ENCODE data around the gene ZKSCAN7. TPM values are rescaled to one million over a fixed set of nuclear protein-coding genes. Genes with fewer than 3 reads are reported as not detected.

ZKSCAN7 gene
- total RNA-seq, 1 experiment from 2014 or later = not detected

DNA sequence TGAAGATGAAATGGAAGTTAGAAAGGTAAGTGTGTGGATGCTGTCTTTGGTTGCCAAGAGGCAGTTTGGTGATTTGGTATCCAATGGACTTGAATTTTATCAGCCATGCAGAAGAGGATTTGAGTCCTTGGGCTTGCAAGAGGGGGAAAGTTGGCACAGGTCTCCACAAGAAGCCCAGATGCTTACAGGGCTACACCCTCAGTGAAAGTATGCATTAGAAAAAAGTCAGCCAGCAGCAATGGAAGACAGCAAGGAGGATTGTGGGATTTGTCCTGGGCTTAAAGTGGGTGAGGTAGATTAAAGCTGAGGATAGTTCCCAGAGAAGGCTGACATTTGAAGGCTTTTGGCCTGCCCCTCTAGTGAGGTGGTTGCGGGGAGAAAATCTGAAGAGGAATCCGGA is 46.8 kb downstream of the ZKSCAN7 start:
- no peaks in the 10 kb centered on the region for H3K36me3 ChIP-seq (ENCODE audit: control insufficient read depth, insufficient read depth, low read length)
- TF ChIP-seq, protein P1, sequence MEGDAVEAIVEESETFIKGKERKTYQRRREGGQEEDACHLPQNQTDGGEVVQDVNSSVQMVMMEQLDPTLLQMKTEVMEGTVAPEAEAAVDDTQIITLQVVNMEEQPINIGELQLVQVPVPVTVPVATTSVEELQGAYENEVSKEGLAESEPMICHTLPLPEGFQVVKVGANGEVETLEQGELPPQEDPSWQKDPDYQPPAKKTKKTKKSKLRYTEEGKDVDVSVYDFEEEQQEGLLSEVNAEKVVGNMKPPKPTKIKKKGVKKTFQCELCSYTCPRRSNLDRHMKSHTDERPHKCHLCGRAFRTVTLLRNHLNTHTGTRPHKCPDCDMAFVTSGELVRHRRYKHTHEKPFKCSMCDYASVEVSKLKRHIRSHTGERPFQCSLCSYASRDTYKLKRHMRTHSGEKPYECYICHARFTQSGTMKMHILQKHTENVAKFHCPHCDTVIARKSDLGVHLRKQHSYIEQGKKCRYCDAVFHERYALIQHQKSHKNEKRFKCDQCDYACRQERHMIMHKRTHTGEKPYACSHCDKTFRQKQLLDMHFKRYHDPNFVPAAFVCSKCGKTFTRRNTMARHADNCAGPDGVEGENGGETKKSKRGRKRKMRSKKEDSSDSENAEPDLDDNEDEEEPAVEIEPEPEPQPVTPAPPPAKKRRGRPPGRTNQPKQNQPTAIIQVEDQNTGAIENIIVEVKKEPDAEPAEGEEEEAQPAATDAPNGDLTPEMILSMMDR (IDR thresholded peaks at IDR 0.05) = no peak
- TF ChIP-seq, protein P2, sequence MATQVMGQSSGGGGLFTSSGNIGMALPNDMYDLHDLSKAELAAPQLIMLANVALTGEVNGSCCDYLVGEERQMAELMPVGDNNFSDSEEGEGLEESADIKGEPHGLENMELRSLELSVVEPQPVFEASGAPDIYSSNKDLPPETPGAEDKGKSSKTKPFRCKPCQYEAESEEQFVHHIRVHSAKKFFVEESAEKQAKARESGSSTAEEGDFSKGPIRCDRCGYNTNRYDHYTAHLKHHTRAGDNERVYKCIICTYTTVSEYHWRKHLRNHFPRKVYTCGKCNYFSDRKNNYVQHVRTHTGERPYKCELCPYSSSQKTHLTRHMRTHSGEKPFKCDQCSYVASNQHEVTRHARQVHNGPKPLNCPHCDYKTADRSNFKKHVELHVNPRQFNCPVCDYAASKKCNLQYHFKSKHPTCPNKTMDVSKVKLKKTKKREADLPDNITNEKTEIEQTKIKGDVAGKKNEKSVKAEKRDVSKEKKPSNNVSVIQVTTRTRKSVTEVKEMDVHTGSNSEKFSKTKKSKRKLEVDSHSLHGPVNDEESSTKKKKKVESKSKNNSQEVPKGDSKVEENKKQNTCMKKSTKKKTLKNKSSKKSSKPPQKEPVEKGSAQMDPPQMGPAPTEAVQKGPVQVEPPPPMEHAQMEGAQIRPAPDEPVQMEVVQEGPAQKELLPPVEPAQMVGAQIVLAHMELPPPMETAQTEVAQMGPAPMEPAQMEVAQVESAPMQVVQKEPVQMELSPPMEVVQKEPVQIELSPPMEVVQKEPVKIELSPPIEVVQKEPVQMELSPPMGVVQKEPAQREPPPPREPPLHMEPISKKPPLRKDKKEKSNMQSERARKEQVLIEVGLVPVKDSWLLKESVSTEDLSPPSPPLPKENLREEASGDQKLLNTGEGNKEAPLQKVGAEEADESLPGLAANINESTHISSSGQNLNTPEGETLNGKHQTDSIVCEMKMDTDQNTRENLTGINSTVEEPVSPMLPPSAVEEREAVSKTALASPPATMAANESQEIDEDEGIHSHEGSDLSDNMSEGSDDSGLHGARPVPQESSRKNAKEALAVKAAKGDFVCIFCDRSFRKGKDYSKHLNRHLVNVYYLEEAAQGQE (IDR thresholded peaks at IDR 0.05; ENCODE audit: insufficient read depth in 1 of 2, low read depth in 2 of 2, low read length in 1 of 2) = no peak
- TF ChIP-seq SIN3A (IDR thresholded peaks at IDR 0.05; ENCODE audit: borderline replicate concordance, insufficient read depth, low read depth, low read length) (no peak), POLR2AphosphoS5 (IDR thresholded peaks at IDR 0.05; ENCODE audit: low read depth, low read length) (no peak), TCF7L2 (IDR thresholded peaks at IDR 0.05; ENCODE audit: low read depth, low read length) (no peak)
- H3K27me3 ChIP-seq (ENCODE audit: control insufficient read depth, insufficient read depth, low read length) = no peaks in the 10 kb centered on the region
- H3K9me3 ChIP-seq (ENCODE audit: control insufficient read depth, insufficient read depth, low read depth, low read length) = no peaks in the 10 kb centered on the region
- no peak overlapping the region for H3K4me3 ChIP-seq (ENCODE audit: low read depth in 2 of 2, low read length in 2 of 2)
- intact Hi-C loops (cut with micrococcal nuclease; ENCODE audit: unreplicated experiment) = no loop called here
- in situ Hi-C loops (cut with HindIII; ENCODE audit: low pct_unique_long_range_greater_than_20kb, low sequenced_read_pairs) = no loop called here
- ChIA-PET CTCF (no interaction called here), POLR2A (no interaction called here)
- DNase-seq (ENCODE audit: low read depth, low spot score) (no peak), ATAC-seq (no peak)
- BruUV-seq (replicated peaks) = no TSS peak
- H3K27ac ChIP-seq (ENCODE audit: low read length) = no peak overlapping the region
- H3K4me1 ChIP-seq (ENCODE audit: control insufficient read depth, insufficient read depth, low read length) = no peaks in the 10 kb centered on the region

DNA sequence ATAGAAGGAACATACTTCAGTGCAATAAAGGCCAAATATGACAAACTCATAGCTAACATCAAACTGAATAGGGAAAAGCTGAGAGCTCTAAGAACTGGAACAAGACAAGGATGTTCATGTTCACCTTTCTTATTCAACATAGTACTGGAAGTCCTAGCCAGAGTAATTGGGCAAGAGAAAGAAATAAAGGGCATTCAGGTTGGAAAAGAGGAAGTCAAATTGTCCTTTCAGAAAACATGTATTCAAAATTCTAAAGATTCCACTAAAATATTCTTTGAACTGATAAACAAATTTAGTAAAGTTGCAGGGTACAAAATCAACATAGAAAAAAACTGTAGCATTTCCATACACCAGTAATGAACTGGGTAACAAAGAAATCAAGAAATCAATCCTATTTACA is 57.7 kb downstream of the ZKSCAN7 start:
- Histone ChIP-seq H3K27ac (ENCODE audit: low read length) (no peak overlapping the region), H3K9me3 (ENCODE audit: control insufficient read depth, insufficient read depth, low read depth, low read length) (no peaks in the 10 kb centered on the region), H3K27me3 (ENCODE audit: control insufficient read depth, insufficient read depth, low read length) (no peaks in the 10 kb centered on the region), H3K4me3 (ENCODE audit: low read depth in 2 of 2, low read length in 2 of 2) (no peak overlapping the region), H3K4me1 (ENCODE audit: control insufficient read depth, insufficient read depth, low read length) (no peaks in the 10 kb centered on the region), H3K36me3 (ENCODE audit: control insufficient read depth, insufficient read depth, low read length) (no peaks in the 10 kb centered on the region)
- DNase-seq (ENCODE audit: low read depth, low spot score) = no peak
- in situ Hi-C loops (cut with HindIII; ENCODE audit: low pct_unique_long_range_greater_than_20kb, low sequenced_read_pairs) = no loop called here
- no peak for ATAC-seq
- ChIA-PET POLR2A (no interaction called here), CTCF (no interaction called here)
- TF ChIP-seq, protein P2 (IDR thresholded peaks at IDR 0.05; ENCODE audit: insufficient read depth in 1 of 2, low read depth in 2 of 2, low read length in 1 of 2) = no peak
- TF ChIP-seq, protein P1 (IDR thresholded peaks at IDR 0.05) = no peak
- TF ChIP-seq TCF7L2 (IDR thresholded peaks at IDR 0.05; ENCODE audit: low read depth, low read length) (no peak), POLR2AphosphoS5 (IDR thresholded peaks at IDR 0.05; ENCODE audit: low read depth, low read length) (no peak), SIN3A (IDR thresholded peaks at IDR 0.05; ENCODE audit: borderline replicate concordance, insufficient read depth, low read depth, low read length) (no peak)
- intact Hi-C loops (cut with micrococcal nuclease; ENCODE audit: unreplicated experiment) = no loop called here
- no TSS peak for BruUV-seq (replicated peaks)

Other genes with a start within 250 kb of the ZKSCAN7 start
- gene TCAIM, start 216.4 kb upstream of the ZKSCAN7 start, total RNA-seq (2021; ENCODE audit: unreplicated experiment) = 19.5 TPM
- gene ZNF445, start 77.5 kb upstream of the ZKSCAN7 start, total RNA-seq (2021; ENCODE audit: unreplicated experiment) = 11.9 TPM
- not detected for gene ZNF660, start 29.8 kb downstream of the ZKSCAN7 start, total RNA-seq (2021; ENCODE audit: unreplicated experiment)
- 7.0 TPM for gene ZNF197, start 69.8 kb downstream of the ZKSCAN7 start, total RNA-seq (2021; ENCODE audit: unreplicated experiment)
- gene ZNF35, start 93.5 kb downstream of the ZKSCAN7 start, total RNA-seq (2021; ENCODE audit: unreplicated experiment) = 9.3 TPM
- gene ZNF502, start 157.5 kb downstream of the ZKSCAN7 start, total RNA-seq (2021; ENCODE audit: unreplicated experiment) = not detected
- gene ZNF501, start 174.4 kb downstream of the ZKSCAN7 start, total RNA-seq (2021; ENCODE audit: unreplicated experiment) = 0.15 TPM
- 17.5 TPM for gene KIAA1143, start 206.4 kb downstream of the ZKSCAN7 start, total RNA-seq (2021; ENCODE audit: unreplicated experiment)
- gene KIF15, start 206.6 kb downstream of the ZKSCAN7 start, total RNA-seq (2021; ENCODE audit: unreplicated experiment) = 12.2 TPM

Data from Panc1 (cell line).